CD4-positive, alpha-beta T cell treated with Interleukin-12 subunit alpha and Interleukin-12 subunit beta, for 1 hour (primary cell): ENCODE data around the gene NXF1.
"Not testable (repeated sequence)": the region's sequence is repeated elsewhere in the genome, so short reads cannot be mapped to it uniquely, and the experiment has no call there.

Experiments
- DNase-seq: peaks from one replicate; pipeline ENCODE4 v3.0.0-alpha.2; 2020

The NXF1 gene

DNA sequence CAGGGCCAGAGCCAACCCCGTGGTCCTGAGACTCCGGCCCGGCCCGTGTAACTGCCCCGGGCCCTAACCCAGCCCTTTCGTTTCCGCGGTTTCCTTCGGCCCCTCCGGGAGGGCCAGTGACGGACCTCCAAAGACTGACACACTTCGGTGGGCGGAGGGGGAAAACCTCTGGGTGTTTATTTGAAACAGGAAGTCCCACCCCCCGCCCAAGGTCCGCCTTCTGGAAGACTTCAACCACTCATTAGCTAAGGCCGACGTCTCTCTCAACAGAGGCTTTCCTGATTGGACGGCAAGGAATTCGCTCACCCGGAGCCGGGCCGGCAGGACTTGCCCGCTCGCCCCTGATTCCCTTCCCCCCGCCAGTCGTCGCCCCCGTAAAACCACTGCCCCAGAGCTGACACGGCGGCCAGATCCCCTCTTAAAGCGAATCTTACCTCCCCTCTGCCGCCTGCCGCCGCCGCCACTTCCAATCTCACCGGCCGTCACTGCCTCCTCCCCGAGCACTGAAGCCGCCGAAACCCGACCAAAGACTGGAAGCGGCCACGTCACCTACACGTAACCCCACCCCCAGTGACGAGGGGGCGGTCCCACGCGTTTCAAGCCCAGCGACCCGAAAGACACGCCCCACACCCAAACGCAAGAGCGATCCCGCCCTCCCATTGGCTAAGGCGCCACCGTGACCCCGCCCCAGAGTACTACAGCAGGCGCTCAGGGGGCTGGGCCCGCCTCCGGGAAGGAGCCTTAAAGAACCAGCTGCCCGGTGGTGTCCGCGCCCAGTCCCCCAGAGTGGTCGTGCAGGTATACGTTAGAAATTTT is 26.5 kb upstream of the NXF1 start, which contains the start of gene STX5:
Gene STX5 (minus strand): TSS at position 532 of the 816 bp plus-strand sequence. CDS start 808 bp downstream, outside the sequence.
- peak; percentile 100 for DNase-seq

DNA sequence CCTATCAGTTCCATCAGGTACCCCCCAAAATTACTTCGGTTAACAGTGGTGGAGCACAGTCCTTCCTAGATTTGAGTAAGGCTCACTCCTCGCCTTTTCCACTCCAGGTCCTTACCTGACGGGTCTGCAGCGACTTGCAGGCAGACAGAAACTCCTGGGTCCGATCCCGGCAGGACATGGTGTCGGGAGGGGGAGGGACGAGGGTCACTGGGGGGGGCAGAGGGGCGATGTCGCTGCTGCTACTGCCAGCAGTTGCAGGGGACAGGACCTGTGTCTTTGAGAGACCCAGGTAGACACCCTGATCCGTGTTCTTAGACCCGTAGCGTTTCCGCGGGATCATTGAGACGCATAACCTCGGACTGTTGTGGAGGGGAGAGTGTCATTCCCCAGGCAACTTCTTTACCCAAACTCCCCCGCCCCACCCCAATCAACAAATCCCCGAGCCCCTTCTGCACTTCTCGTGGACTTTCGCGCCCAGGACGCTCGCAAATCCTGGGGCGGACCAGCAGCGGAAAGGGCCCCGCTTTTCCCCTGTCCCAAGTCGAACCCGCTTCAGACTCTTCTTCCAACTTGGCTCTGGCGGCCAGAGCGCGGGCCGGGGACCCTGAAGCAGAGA is 25.8 kb upstream of the NXF1 start:
- no peak for DNase-seq

DNA sequence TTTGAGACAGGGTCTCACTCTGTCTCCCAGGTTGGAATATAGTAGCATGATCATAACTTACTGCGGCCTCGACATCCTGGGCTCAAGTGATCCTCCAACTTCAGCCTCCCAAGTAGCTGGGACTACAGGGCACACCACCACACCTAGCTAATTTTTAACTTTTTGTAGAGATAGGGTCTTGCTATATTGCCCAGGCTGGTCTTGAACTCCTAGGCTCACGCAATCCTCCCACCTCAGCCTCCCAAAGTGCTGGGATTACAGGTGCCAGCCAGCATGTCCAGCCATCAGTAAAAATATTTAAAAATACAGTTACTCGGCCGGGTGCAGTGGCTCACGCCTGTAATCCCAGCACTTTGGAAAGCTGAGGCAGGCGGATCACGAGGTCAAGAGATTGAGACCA is 22.9 kb upstream of the NXF1 start:
- not testable (repeated sequence) for DNase-seq

DNA sequence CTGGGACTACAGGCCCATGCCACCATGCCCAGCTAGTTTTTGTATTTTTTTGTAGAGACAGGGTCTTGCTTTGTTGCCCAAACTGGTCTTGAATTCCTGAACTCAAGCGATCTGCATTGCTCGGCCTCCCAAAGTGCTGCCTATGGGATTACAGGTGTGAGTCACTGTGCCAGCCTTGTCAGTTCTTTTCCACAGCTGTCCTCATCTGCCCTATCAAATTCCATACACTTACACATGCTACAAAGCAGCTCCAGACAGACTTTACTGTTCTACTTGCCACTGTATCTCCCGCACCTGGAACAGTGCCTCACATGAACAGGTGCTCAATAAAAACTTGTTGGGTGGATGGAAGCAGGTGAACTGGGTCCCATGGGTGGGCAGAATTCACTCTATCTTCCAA is 18.4 kb upstream of the NXF1 start:
- DNase-seq = no peak

DNA sequence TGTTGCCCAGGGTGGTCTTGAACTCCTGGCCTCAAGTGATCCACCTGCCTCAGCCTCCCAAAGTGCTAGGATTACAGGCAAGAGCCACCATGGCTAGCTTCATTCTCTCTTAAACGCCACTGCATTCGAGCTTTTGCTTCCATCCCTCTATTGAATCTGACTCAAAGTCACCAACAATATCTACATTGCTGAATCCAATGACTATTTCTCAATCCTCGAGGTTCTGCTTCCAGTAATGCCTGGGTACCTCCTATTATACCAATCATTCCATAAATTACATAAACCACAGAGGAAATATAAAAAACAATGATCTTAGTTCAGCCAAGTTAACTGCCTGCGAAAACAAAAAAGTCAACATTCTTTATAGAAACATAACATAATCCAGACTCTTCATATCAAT is 11.9 kb upstream of the NXF1 start:
- no peak for DNase-seq

DNA sequence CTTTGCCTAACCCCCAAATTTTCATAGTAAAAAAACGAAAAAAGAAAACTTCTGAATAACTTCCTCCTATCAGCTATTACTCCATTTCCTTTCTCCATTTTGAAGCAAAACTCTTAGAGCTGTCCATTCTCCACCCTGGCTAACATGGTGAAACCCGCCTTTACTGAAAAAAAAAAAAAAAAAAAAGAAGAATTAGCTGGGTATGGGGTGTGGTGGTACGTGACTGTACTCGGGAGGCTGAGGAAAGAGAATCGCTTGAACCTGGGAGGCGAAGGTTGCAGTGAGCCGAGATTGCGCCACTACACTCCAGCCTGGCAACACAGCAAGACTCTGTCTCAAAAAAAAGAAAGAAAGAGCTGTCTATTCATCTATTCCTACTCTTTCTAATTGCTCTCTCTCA is 11.3 kb upstream of the NXF1 start:
- no peak for DNase-seq

DNA sequence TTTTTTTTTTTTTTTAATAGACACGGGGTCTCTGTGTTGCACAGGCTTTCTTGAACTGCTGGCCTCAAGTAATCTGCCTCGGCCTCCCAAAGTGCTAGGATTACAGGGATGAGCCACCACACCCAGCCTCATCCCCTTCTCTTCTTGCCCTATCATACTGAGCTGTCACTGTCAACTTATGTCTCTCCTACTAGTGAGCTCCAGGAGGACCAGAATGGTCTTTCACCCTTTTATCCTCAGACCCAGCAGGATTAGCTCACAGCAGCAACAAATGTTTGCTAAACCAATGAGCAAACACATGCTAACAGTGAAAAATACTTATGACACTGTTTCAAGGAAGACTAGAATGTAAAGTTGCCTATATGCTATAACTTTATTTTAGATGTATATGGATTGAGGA is 6.4 kb upstream of the NXF1 start:
- DNase-seq = no peak

DNA sequence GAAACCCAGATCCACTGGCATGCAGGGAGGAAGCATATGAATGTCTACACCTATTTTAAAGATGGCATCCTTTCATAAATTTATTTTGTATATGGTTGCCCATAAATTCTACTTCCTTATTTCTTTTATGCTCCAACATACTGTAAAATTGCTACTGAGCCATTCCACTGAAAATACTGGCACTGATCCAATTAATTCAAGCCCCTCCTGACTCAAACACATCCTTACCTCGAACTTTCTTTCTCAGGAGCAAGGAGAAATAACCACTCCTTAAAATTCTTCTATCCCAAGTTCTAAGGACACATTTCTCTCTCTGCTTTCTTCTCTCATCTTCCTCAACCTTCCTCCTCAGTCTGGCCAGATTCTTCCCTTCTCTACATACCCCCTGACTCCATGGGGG is 5.5 kb upstream of the NXF1 start:
- no peak for DNase-seq

DNA sequence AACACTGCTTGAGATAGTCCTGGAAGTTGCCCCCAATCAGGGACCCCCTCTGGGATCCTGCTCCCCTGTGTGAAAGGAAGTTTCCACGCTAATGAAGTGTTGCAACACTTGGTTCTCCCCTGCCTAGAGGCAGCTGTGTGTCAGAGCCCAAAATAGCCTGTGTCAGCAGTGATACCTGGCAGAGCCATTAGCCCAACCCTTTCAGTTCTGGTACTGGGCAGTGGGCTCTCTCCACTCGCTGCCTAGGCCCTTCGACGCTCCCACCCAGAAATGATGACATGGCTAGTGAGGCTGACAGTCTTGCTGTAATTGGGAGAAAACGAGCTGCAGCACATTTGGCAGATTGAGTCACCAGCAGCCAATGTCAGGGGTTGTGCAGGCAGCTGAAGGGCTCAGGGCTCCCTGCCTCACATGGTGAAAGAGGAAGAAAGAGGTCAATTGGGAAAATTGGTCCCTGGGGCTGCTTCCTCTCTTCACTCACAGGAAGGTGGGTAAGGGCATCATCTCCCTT is 1.4 kb upstream of the NXF1 start:
- no peak for DNase-seq

DNA sequence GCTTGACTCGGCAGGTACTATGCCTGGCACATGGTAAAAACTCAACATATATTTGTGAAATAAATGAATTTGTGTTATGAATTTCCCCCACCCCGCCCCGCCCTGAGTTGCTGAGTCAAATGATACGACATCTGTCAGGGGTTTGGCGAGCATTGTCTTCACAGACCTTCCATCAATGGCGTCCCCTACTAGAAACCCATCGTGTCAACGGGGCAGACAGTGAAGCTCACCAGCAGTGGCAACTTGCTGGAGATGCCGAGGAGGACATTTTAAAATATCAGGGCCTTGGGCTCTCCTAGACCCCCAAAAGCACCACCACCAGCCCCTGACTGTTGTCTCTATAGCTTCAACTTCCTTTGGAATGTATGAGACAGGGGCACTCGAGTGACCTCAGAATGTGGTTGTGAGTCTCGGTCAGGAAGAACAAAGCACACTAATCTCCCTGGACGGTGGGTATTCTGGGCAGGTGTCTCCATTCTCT is 761 bp upstream of the NXF1 start:
- peak; percentile 48 for DNase-seq

DNA sequence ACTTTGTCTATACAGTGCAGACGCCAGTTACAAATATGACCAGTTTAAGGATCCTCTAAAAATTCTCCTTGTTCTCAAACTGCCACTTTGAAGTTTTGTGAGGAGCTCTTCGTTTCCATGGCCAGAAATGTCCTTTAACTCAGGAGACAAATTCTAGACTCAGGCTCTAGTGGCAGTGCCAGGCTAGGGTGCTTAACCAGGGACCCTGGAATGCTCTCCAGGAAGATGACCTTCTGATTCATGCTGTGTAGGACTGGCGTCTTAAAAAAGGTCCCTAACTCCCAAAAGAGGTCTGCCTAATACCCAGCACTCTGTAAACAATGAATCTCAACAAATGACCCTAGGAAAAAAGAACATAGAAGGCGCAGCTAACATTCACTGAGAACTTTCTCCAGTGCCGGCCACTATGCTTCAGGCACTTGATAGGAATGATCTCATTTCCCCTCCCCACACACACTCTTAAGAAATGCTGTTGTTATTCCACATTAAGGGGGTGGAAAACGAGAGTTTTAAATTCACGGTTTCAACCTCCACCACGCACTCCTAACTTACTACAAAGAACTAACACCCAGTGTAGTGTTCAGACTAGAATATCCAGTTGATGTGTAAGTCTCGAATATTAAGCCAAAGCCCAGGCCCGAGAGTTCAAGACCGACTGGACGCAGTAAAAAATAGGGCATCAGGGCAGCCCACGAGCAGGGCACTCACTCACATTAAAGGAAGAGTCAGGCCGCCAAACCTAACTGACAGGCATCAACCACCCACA is 747 bp downstream of the NXF1 start:
- no peak for DNase-seq

DNA sequence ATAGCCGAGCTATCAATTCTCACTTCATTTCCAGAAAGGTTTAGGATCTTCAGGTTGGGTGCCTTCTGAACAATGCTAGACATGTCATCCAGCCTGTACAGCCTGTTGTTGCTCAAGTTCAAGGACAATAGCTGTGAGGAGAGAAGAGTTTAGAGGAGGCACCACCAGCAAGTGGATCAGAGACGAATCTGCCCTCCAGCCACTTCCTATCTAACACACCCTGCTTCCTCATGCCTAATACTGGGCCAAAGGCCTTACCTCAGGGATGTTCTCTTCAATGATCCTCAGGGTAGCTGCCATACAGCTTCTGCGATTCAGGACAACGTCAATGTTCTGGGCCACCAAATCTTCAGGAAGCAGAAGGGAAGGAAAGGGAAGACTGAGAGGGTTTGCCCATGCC is 4.2 kb downstream of the NXF1 start:
- no peak for DNase-seq

DNA sequence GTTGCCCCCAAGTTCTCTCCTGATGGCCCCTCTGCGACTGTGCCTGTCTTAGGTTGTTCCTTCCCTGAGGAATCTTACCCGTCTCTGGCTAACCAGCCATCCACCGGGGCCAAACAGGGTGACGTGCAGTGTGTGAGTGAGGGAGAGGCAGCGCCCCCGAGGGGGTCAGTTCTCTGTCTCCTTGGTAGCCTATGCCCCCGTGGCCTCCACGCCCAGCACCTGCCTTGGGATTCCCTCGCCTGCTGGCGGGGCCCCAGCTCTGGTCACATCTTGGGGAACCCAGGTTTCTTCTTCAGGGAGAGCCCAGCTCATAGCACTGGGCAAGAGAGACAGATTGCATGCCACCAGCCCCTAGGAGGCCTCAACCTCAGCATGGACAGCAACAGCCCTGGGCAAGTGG is 5.8 kb downstream of the NXF1 start:
- DNase-seq = no peak

DNA sequence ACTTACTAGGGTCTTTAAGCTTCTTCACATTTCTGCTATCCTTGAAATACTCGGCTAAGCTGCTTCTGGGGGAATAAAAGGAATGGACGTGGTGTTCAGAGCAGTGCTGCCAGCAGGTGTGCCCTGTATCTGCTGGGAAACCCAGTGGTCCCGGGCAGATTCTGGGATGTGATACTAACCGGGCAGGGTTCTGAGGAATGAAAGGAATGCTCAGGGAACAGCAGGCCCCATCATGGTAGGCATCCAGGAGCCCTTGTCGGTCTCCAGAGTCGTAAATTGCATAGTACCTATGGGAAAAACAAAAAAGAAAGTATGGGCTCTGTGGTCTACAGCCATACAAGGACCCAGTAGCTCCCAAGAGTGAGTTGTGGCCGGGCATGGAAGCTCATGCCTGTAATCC is 9.0 kb downstream of the NXF1 start:
- no peak for DNase-seq

DNA sequence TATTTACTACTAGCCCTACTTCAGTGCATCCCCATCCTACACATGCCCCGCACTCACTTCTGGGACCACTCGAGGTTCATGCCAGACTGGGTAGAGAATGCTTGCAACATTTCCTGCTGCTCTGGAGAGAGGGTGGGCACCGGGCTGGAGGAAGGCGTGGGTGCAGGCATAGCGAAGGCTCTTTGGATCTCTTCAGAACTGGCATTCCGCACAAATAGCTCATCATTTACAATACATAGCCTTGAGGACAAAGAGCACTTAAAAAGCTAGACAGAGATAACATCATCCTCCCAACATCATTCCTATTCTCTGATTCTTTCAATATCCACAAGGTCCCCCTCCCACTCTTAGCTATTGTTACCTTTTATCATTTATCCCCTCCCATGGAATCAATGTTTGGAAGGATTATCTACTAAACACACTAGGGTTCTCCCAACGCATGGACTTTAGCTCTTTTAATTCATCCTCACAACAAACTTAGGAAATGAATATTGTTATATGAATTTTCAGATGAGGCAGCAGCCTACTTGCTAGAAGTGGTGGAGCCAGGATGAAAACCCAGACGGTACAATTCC is 11.0 kb downstream of the NXF1 start:
- DNase-seq = no peak

DNA sequence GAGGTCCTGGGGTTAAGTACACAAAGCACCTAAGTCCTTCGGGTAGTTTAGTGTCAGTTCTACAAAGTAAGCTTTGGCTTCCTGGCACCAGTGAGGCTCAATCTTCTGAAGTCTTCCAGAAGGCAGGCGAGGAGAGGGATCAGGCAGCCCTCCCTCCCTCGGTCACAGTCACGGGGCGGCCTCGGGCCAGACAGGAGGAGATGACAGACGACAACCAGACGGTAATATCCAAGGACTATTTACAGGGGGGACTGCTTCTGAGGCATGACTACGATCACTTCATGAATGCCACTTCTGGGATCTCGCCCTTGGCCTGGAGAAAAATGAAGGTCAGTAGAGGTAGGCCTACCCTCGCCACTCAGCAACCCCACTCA is 13.1 kb downstream of the NXF1 start:
- no peak for DNase-seq

DNA sequence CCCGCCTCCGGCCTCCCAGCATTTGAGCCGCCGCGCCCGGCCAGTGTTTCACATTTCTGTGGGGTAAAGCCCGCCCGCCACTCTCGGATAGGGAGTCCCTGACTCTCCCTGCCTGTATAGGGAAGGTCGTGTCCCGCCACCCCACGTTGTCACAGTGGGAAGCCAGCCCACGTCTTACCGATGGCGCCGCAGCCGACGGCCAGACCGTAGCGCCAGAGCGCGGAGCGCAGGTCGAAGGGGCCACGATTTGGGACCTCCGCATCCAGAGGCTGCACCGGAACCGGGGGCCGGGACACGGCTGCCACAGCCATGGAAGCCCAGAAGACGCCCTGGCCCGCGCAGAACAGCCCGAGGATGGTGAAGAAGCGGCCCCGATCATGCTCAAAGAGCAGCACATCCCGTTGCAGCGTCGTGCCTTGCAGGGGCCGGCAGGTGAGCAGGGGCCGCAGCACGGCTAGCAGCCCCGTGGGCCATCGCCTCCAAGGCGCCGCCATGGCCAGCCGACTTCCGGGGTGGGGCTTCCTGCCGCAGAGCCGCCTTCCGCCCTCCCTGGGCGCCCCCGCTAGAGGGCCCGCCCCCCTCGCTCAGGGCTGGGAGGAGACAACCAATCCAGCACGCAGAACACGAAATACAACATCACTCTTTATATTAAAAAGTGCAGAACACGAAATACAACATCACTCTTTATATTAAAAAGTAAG is 13.6 kb downstream of the NXF1 start, which contains the start of gene TMEM223:
Gene TMEM223 (minus strand): TSS at position 506 of the 701 bp plus-strand sequence. CDS start 12 bp downstream, at position 494.
- DNase-seq = peak; percentile 91

DNA sequence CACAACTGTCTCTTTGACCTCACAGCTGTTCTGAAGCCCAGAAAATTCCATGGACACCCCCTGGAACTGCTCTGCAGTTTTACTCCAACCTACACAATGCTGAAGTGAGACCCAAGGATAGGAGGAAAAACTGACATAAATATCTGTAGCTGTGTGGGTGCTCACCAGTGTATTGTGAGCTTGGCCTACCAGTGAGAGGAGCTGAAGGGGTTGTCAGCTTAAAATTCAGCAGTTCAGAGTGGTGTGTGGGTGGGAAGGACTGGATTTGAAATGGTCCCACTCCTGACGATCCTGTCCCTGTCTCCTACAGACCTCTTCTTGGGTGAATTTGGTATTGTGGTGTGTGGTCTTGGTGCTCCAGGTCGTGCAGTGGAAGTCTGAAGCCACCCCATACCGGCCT is 15.7 kb downstream of the NXF1 start:
- DNase-seq = no peak

DNA sequence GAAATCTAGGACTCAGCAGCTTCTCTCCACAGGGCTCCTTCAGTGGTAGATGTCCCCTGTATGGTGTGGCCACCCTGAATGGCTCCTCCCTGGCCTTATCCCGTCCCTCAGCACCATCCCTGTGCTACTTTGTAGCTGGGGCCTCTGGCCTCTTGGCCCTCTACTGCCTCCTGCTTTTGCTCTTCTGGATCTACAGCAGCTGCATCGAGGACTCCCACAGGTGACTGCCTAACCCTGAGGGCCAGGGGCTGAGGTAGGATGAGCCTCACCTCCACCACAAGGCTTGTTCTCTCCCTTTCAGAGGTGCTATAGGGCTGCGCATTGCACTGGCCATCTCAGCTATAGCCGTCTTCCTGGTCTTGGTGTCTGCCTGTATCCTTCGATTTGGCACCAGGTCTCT is 16.2 kb downstream of the NXF1 start:
- DNase-seq = no peak

DNA sequence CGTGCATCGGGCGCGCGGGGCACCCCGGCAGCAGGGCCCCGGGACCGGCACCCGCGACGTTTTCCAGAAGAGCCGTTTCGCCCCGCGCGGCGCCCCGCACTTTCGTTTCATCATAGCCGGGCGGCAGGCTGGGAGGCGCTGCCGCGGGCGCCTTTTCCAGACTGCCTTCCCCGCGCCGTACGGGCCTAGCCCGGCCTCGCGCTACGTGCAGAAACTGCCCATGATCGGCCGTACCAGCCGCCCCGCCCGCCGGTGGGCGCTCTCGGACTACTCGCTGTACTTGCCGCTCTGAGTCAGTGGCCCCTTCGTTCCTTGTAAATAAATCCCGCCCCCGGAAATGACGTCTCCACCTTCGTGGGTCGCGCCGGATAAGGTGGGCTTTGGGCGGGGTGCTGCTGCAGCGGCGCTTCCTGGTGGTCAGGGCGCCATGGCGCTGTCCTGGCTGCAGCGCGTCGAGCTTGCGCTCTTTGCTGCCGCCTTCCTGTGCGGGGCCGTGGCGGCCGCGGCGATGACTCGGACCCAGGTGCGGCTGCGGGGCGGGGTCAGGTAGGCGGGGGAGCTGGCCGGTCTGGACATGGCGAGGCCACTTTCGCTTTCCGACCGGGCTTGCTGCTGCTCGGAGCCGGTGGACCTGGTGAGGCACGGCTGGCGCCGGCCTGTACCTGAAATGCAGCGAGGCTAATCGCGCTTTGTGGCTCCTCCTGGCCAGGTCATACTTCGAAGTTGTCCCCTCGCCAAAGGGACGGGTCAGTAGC is 18.1 kb downstream of the NXF1 start, which contains the start of gene TMEM179B:
Gene TMEM179B (plus strand): TSS at position 398 of the 755 bp plus-strand sequence. CDS start 30 bp downstream, at position 428.
- DNase-seq = peak; percentile 98

DNA sequence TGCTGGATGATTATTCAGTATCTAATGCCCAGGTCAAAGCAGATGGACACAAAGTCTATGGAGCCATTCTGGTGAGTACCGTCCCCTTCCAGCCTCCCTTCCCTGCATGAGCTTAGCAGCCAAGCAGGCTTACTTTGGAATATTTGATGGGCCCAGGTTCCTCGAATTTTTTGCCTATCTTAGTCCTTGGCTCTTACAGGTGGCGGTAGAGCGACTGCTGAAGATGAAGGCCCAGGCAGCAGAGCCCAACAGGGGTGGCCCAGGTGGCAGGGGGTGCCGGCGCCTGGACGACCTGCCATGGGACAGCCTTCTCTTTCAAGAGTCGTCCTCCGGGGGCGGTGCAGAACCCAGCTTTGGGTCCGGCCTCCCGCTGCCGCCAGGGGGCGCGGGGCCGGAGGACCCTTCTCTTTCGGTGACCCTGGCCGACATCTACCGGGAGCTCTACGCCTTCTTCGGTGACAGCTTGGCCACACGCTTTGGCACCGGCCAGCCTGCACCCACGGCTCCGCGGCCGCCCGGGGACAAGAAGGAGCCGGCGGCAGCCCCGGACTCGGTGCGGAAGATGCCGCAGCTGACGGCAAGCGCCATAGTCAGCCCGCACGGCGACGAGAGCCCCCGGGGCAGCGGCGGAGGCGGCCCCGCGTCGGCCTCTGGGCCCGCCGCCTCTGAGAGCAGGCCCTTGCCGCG is 18.8 kb downstream of the NXF1 start:
- DNase-seq = peak; percentile 89
